ENCODE data around the gene PPP1R15A. TPM values are rescaled to one million over a fixed set of nuclear protein-coding genes. Genes with fewer than 3 reads are reported as not detected.

Gene PPP1R15A
- total RNA-seq, 1 donor from 2014 or later, result 57.5 TPM

DNA sequence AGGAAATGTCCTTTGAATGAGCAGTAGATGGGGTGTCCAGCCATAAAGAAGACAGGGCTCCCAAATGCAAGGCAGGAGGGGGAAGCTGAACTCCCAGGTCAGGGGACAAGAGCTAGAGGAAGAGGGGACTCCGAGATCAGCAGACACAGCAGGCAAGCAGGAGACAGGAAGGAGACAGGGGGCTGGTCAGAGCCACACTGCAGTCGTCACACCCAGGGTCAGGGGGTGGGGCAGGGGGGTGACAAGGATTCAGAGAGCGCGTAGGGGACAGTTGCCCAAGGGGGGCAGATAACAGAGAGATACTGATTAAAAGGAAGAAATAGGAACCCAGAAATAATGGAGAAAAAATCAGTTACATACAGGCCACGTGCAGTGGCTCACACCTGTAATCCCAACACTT is 39.2 kb upstream of the PPP1R15A start:
- no peak for DNase-seq (ENCODE audit: extremely low spot score, unreplicated experiment)
- Mint-ChIP-seq H3K9me3 (no peaks in the 10 kb centered on the region), H3K4me3 (no peak overlapping the region), H3K27me3 (no peaks in the 10 kb centered on the region), H3K36me3 (peaks cover 4% of the 10 kb centered on the region), H3K27ac (no peak overlapping the region), H3K4me1 (ENCODE audit: unreplicated experiment) (peaks cover 26% of the 10 kb centered on the region)
- TF ChIP-seq, protein P1, sequence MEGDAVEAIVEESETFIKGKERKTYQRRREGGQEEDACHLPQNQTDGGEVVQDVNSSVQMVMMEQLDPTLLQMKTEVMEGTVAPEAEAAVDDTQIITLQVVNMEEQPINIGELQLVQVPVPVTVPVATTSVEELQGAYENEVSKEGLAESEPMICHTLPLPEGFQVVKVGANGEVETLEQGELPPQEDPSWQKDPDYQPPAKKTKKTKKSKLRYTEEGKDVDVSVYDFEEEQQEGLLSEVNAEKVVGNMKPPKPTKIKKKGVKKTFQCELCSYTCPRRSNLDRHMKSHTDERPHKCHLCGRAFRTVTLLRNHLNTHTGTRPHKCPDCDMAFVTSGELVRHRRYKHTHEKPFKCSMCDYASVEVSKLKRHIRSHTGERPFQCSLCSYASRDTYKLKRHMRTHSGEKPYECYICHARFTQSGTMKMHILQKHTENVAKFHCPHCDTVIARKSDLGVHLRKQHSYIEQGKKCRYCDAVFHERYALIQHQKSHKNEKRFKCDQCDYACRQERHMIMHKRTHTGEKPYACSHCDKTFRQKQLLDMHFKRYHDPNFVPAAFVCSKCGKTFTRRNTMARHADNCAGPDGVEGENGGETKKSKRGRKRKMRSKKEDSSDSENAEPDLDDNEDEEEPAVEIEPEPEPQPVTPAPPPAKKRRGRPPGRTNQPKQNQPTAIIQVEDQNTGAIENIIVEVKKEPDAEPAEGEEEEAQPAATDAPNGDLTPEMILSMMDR (conservative IDR thresholded peaks at IDR 0.05), result no peak

DNA sequence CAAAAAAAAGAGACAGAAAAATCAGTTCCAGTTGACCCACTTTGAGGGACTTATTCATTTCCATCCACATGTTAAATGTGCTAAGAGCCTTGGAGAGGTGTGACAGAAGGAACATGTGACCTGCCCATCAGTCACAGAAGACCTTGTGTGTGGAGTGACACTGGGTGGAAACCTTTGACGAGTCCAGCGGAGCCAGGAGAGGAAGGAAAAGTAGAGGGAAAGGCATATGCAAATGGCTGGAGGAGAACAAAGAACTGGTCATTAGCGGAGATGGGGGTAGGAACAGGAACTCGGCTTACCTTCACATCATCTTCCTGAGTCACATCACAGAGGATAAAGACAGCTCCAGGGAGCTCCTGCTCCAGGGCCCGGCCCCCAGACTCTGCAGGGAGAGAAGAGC is 38.2 kb upstream of the PPP1R15A start:
- peaks cover 4% of the 10 kb centered on the region for H3K36me3 Mint-ChIP-seq
- no peaks in the 10 kb centered on the region for H3K27me3 Mint-ChIP-seq
- H3K9me3 Mint-ChIP-seq, result no peaks in the 10 kb centered on the region
- no peak for DNase-seq (ENCODE audit: extremely low spot score, unreplicated experiment)
- peaks cover 26% of the 10 kb centered on the region for H3K4me1 Mint-ChIP-seq (ENCODE audit: unreplicated experiment)
- peak overlapping the region; percentile 74 for H3K4me3 Mint-ChIP-seq
- TF ChIP-seq, protein P1 (conservative IDR thresholded peaks at IDR 0.05), result no peak
- peak overlapping the region; percentile 54 for H3K27ac Mint-ChIP-seq

DNA sequence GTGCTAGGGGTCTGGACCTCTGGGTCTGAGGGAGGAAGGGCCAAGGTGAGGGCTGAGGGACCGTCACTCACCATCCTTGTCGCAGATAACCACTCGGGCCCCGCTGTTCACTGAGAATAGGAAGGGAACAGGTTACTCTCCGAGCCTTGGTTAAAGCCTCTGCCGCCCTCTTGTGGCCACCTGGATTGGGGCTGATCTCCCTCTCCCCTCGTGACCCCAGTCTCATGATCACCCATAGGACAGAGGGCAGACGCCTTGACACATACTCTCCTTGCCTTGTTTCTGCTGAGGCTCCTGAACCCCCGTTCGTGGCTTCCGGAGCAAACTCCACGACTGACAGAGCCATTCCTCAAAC is 36.5 kb upstream of the PPP1R15A start:
- Mint-ChIP-seq H3K27ac (peak overlapping the region; percentile 88), H3K36me3 (peaks cover 4% of the 10 kb centered on the region), H3K4me1 (ENCODE audit: unreplicated experiment) (peaks cover 20% of the 10 kb centered on the region), H3K4me3 (peak overlapping the region; percentile 92), H3K27me3 (no peaks in the 10 kb centered on the region), H3K9me3 (no peaks in the 10 kb centered on the region)
- peak; percentile 91 for DNase-seq (ENCODE audit: extremely low spot score, unreplicated experiment)
- TF ChIP-seq, protein P1 (conservative IDR thresholded peaks at IDR 0.05), result peak; percentile 95

DNA sequence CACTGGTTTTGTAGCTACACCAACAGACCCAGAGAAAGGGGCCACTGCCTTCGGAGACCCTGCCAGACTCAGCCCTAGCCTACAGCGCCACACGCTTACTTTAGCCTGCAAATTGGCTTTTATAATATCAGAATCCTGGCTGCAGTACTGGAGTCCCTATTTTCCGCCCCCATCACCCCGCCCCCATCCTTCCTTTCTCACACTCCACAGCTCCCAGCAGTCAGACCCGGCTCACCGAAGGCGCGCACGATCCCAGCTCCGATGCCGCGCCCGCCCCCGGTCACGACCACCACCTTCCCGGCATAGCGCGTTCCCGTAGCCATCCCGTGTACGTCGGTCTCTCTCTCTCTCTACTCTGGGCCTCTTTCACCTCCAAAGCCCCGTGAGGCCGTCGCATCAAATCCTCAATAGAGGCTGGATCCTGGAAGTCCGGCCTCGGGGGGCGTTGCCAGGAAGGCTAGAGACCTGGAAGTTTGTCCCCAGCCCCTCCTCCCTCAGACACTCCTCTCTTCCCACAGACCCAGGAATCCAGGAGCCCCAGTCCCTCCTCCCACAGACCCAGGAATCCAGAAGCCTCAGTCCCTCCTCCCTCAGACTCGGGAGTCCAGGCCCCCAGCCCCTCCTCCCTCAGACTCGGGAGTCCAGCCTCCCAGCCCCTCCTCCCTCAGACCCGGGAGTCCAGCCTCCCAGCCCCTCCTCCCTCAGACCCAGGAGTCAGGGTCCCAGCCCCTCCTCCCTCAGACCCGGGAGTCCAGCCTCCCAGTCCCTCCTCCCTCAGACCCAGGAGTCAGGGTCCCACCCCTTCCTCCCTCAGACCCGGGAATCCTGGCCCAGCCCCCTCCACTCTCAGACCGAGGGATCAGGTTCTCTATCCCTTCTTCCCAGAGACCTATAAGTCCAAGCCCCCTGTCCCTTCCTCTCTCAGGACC is 35.9 kb upstream of the PPP1R15A start, which contains the start of gene HSD17B14:
Gene HSD17B14 (minus strand): TSS at position 403 of the 929 bp plus-strand sequence. CDS start 80 bp downstream, at position 323.
- TF ChIP-seq, protein P1 (conservative IDR thresholded peaks at IDR 0.05), result peak; percentile 47
- no peaks in the 10 kb centered on the region for H3K27me3 Mint-ChIP-seq
- peak within 1 kb of the TSS; percentile 92 for H3K4me3 Mint-ChIP-seq
- H3K36me3 Mint-ChIP-seq, result peaks cover 4% of the 10 kb centered on the region
- DNase-seq (ENCODE audit: extremely low spot score, unreplicated experiment), result peak; percentile 73
- peaks cover 20% of the 10 kb centered on the region for H3K4me1 Mint-ChIP-seq (ENCODE audit: unreplicated experiment)
- peak within 1 kb of the TSS; percentile 88 for H3K27ac Mint-ChIP-seq
- no peaks in the 10 kb centered on the region for H3K9me3 Mint-ChIP-seq

DNA sequence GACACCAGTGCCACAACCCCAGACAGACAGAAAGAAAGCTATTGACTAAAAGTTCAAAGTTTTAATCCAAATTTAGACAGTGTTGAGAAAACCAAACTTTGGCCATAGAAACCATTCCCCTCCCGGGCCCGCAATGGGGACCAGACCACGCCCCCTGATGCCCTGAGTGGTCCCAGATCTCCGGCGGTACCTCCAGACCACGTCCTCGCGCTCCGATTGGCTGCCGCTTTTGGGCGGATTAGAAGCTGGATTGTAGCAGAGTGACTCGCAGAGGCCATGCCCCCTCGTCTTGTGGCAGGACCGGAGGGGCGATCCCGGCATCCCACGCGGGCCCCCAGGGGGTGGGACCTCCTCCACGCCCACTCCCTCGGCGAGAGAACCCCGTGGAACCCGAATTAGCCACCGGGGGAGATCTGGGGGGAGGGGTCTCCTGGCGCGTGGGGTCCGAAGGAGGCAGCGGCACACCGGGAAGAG is 35.1 kb upstream of the PPP1R15A start:
- peak overlapping the region; percentile 92 for H3K4me3 Mint-ChIP-seq
- H3K27ac Mint-ChIP-seq, result peak overlapping the region; percentile 68
- no peaks in the 10 kb centered on the region for H3K27me3 Mint-ChIP-seq
- DNase-seq (ENCODE audit: extremely low spot score, unreplicated experiment), result peak; percentile 88
- peaks cover 20% of the 10 kb centered on the region for H3K4me1 Mint-ChIP-seq (ENCODE audit: unreplicated experiment)
- no peaks in the 10 kb centered on the region for H3K9me3 Mint-ChIP-seq
- TF ChIP-seq, protein P1 (conservative IDR thresholded peaks at IDR 0.05), result no peak
- peaks cover 4% of the 10 kb centered on the region for H3K36me3 Mint-ChIP-seq

Measured in type B pancreatic cell (in vitro differentiated cells).